Colonic mucosa (tissue), 4 donors: ENCODE measurements around the gene ARHGAP26. TPM values are rescaled to one million over a fixed set of nuclear protein-coding genes. Genes with fewer than 3 reads are reported as not detected.

Experiments
- DNase-seq: peaks from one replicate; pipeline ENCODE4 v3.0.0-alpha.2; 2020
- H3K27ac ChIP-seq: fragments of 200-600 bp; one replicate; pipeline ENCODE4 v1.8.0; 2021
- H3K27me3 ChIP-seq: fragments of 200-600 bp; one replicate; pipeline ENCODE4 v1.8.0; 2021
- H3K36me3 ChIP-seq: fragments of 200-600 bp; one replicate; pipeline ENCODE4 v1.8.0; 2021
- H3K4me1 ChIP-seq: fragments of 200-600 bp; one replicate; pipeline ENCODE4 v1.8.0; 2021; ENCODE audit warnings: mild to moderate bottlenecking
- H3K4me3 ChIP-seq: fragments of 200-600 bp; one replicate; pipeline ENCODE4 v1.8.0; 2021
- H3K9ac ChIP-seq, 2 donors: one replicate each; pipeline ENCODE4 v1.7.0; 2013; ENCODE audit warnings: control low read depth in 2 of 2, low read depth in 2 of 2, low read length in 2 of 2
- H3K9me3 ChIP-seq: fragments of 200-600 bp; one replicate; pipeline ENCODE4 v1.8.0; 2021
- intact Hi-C: fragments of 100-400 bp; cut with DNase I; formaldehyde crosslinking; loops from one replicate; pipeline ENCODE4 v1.14.1; 2022
- total RNA-seq, 2 donors: library from RNA; stranded (reverse); fragmentation: NEBNext Ultra II Directional in 1 of 2; extraction: Animal tissue kit (Norgen Biotek cat#: 25700) in 1 of 2; gene quantifications; one replicate each; pipeline ENCODE4 v1.2.1, GENCODE V29; 2021
- TF ChIP-seq, protein P1 (sequence below): fragments of 200-600 bp; IDR thresholded peaks from one replicate; pipeline ENCODE4 v1.8.0; 2022; ENCODE audit warnings: antibody characterized with exemption, mild to moderate bottlenecking
- donor health status: healthy.
- donor health status: DM: no; HTN: no; CAD: no.
- donor health status: DM: no; HTN: no; CAD: no.

Gene ARHGAP26
- total RNA-seq, 2 donors from 2014 or later, result 59.1 to 74.0 TPM

DNA sequence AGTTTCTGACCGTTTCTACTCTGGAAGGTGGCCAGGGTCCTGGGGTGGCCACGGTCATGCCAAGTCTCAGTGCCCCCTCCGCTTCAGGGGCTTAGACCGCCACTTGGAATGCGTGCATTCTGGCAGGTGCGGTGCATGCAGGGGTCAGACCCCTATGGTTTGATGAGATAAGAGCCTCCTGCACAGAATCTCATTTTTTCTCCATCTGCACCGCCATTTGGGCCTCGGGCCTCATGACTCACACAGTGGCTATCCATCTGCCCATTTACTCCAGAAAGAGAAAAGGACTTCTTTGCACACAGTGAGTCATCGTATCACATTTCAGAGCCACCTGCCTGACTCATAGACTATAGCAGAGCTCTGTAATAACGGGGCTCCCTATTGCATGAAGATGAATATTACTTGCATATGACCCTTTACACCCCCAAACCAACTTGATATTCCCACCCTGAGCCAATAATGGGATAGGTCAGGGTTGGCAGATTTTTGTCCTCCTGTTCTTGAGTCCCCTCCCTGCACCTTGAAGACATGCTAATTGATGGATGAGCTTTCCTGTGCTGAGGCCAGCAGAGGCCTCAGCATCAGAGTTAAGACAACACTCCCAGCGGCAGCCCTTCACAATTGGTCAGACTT is 475.9 kb downstream of the ARHGAP26 start:
- H3K36me3 ChIP-seq, result no peaks in the 10 kb centered on the region
- no peaks in the 10 kb centered on the region for H3K4me1 ChIP-seq
- intact Hi-C loops, result no loop called here
- TF ChIP-seq, protein P1, sequence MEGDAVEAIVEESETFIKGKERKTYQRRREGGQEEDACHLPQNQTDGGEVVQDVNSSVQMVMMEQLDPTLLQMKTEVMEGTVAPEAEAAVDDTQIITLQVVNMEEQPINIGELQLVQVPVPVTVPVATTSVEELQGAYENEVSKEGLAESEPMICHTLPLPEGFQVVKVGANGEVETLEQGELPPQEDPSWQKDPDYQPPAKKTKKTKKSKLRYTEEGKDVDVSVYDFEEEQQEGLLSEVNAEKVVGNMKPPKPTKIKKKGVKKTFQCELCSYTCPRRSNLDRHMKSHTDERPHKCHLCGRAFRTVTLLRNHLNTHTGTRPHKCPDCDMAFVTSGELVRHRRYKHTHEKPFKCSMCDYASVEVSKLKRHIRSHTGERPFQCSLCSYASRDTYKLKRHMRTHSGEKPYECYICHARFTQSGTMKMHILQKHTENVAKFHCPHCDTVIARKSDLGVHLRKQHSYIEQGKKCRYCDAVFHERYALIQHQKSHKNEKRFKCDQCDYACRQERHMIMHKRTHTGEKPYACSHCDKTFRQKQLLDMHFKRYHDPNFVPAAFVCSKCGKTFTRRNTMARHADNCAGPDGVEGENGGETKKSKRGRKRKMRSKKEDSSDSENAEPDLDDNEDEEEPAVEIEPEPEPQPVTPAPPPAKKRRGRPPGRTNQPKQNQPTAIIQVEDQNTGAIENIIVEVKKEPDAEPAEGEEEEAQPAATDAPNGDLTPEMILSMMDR, result no peak
- no peaks in the 10 kb centered on the region for H3K9me3 ChIP-seq
- H3K27ac ChIP-seq, result no peak overlapping the region
- no peak for DNase-seq
- H3K9ac ChIP-seq, result no peak overlapping the region
- no peaks in the 10 kb centered on the region for H3K27me3 ChIP-seq
- no peak overlapping the region for H3K4me3 ChIP-seq

GRCh38 chr5:143247134-143247815 is 477.1 kb downstream of the ARHGAP26 start:
- TF ChIP-seq, protein P1, result no peak
- H3K27ac ChIP-seq, result no peak overlapping the region
- no peaks in the 10 kb centered on the region for H3K27me3 ChIP-seq
- no peaks in the 10 kb centered on the region for H3K36me3 ChIP-seq
- DNase-seq, result no peak
- no peak overlapping the region for H3K9ac ChIP-seq
- no peak overlapping the region for H3K4me3 ChIP-seq
- intact Hi-C loops, result no loop called here
- H3K4me1 ChIP-seq, result no peaks in the 10 kb centered on the region
- no peaks in the 10 kb centered on the region for H3K9me3 ChIP-seq

GRCh38 chr5:143248391-143248790 is 478.2 kb downstream of the ARHGAP26 start:
- H3K27ac ChIP-seq, result no peak overlapping the region
- no peaks in the 10 kb centered on the region for H3K36me3 ChIP-seq
- intact Hi-C loops, result no loop called here

GRCh38 chr5:143248822-143249579 is 478.8 kb downstream of the ARHGAP26 start:
- no peaks in the 10 kb centered on the region for H3K36me3 ChIP-seq
- no peak overlapping the region for H3K4me3 ChIP-seq
- no peak overlapping the region for H3K9ac ChIP-seq
- DNase-seq, result no peak
- no peaks in the 10 kb centered on the region for H3K4me1 ChIP-seq
- no peaks in the 10 kb centered on the region for H3K27me3 ChIP-seq
- intact Hi-C loops, result no loop called here
- H3K9me3 ChIP-seq, result no peaks in the 10 kb centered on the region
- H3K27ac ChIP-seq, result no peak overlapping the region
- TF ChIP-seq, protein P1, result no peak

More at GRCh38 chr5:143248391-143248790, 478.2 kb downstream of the ARHGAP26 start:
- H3K4me1 ChIP-seq, result no peaks in the 10 kb centered on the region
- H3K9me3 ChIP-seq, result no peaks in the 10 kb centered on the region
- H3K27me3 ChIP-seq, result no peaks in the 10 kb centered on the region
- DNase-seq, result no peak
- TF ChIP-seq, protein P1, result no peak
- no peak overlapping the region for H3K4me3 ChIP-seq
- no peak overlapping the region for H3K9ac ChIP-seq

- Histone ChIP-seq H3K27me3 (no peaks in the 10 kb centered on the region), H3K9me3 (no peaks in the 10 kb centered on the region), H3K9ac (no peak overlapping the region), H3K4me3 (no peak overlapping the region), H3K27ac (no peak overlapping the region), H3K36me3 (no peaks in the 10 kb centered on the region), H3K4me1 (no peaks in the 10 kb centered on the region)
- DNase-seq, result no peak
- intact Hi-C loops, result no loop called here
- TF ChIP-seq, protein P1, result no peak
Measured at GRCh38 chr5:143249851-143250250, 479.7 kb downstream of the ARHGAP26 start.
